Measurements from ENCODE around the gene SCARF2.
"Not testable (repeated sequence)": the region's sequence is repeated elsewhere in the genome, so short reads cannot be mapped to it uniquely, and the experiment has no call there.

The SCARF2 gene

GRCh38 chr22:20457506-20458240, 20.0 kb upstream of the SCARF2 start:
- no peak for DNase-seq (ENCODE audit: low read depth)

GRCh38 chr22:20456722-20457076, 19.1 kb upstream of the SCARF2 start:
- no peak overlapping the region for H3K4me3 ChIP-seq (ENCODE audit: low read depth, low read length)
- DNase-seq (ENCODE audit: low read depth): no peak
- no peak for TF ChIP-seq CTCF (IDR thresholded peaks at IDR 0.05; ENCODE audit: control insufficient read depth, extremely low read depth, insufficient read depth)

More at GRCh38 chr22:20457506-20458240, 20.0 kb upstream of the SCARF2 start:
- TF ChIP-seq CTCF (IDR thresholded peaks at IDR 0.05; ENCODE audit: control insufficient read depth, extremely low read depth, insufficient read depth): no peak
- no peak overlapping the region for H3K4me3 ChIP-seq (ENCODE audit: low read depth, low read length)

- DNase-seq (ENCODE audit: low read depth): peak; percentile 42
- TF ChIP-seq CTCF (IDR thresholded peaks at IDR 0.05; ENCODE audit: control insufficient read depth, extremely low read depth, insufficient read depth): peak; percentile 70
- H3K4me3 ChIP-seq (ENCODE audit: low read depth, low read length): no peak overlapping the region
Measured at GRCh38 chr22:20456064-20456721, 18.6 kb upstream of the SCARF2 start.

GRCh38 chr22:20455709-20456063, 18.1 kb upstream of the SCARF2 start:
- no peak for DNase-seq (ENCODE audit: low read depth)

GRCh38 chr22:20453222-20453621, 15.6 kb upstream of the SCARF2 start:
- H3K4me3 ChIP-seq (ENCODE audit: low read depth, low read length): no peak overlapping the region
- no peak for DNase-seq (ENCODE audit: low read depth)
- TF ChIP-seq CTCF (IDR thresholded peaks at IDR 0.05; ENCODE audit: control insufficient read depth, extremely low read depth, insufficient read depth): no peak

More at GRCh38 chr22:20455709-20456063, 18.1 kb upstream of the SCARF2 start:
- no peak for TF ChIP-seq CTCF (IDR thresholded peaks at IDR 0.05; ENCODE audit: control insufficient read depth, extremely low read depth, insufficient read depth)
- no peak overlapping the region for H3K4me3 ChIP-seq (ENCODE audit: low read depth, low read length)

- TF ChIP-seq CTCF (IDR thresholded peaks at IDR 0.05; ENCODE audit: control insufficient read depth, extremely low read depth, insufficient read depth): no peak
- no peak overlapping the region for H3K4me3 ChIP-seq (ENCODE audit: low read depth, low read length)
- no peak for DNase-seq (ENCODE audit: low read depth)
Measured at GRCh38 chr22:20451920-20452319, 14.3 kb upstream of the SCARF2 start.

- not testable (repeated sequence) for DNase-seq (ENCODE audit: low read depth); H3K4me3 ChIP-seq (ENCODE audit: low read depth, low read length)
Measured at GRCh38 chr22:20451129-20451778, 13.6 kb upstream of the SCARF2 start.

All from LNCaP clone FGC (cell line).